Measurements from ENCODE around the gene HOXA5. TPM values are rescaled to one million over a fixed set of nuclear protein-coding genes. Genes with fewer than 3 reads are reported as not detected.

HOXA5 gene
- total RNA-seq, 1 experiment from 2014 or later = 7.5 TPM

DNA sequence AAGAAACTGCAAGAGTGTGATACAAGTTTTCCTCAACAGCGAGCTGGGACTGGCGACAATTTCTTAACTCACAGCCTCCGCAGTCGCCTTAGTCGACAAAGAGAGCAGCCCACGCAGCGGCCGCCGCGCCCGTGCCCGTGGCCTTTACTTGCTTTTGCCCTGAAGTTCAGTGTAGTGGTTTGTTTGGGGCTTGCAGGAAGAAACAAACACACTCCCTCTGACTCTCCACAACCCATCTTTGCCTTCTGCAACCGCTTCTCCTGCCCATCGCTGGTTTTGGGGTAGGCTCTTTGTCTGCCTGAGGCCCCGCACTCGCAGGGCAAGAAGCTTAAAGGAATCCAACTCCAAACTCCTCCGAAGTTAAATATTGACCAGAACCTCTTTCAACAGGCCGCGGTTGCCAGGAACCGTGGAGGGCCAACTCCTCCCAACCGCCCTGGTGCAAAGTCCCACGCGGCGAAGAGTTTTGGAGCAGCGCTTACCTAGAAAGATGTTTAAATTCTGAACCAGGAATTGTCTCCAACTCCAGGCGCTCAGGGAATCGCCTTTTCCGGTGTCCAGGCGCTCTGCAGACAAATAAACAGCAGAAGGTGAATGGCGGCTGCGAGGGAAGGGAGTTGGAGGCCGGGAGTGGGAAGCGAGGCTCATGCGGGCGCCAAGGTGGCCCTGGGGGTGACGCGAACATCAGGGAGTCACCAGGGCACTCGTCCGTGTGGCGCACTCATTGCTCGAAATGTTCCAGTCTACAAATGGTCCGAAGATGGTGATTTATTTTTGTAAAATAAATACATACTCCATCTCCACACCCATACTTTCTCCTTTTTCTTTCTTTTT, 21.2 kb downstream of the HOXA5 start:
- H3K9me2 ChIP-seq (replicated peaks; ENCODE audit: low read length) = no peaks in the 10 kb centered on the region
- H3K27ac ChIP-seq (ENCODE audit: low read length) = no peak overlapping the region
- H3K79me2 ChIP-seq (ENCODE audit: low read length) = peaks cover 24% of the 10 kb centered on the region; the same call in 1 of the 2 replicates
- no peak for DNase-seq
- TF ChIP-seq, protein P1, sequence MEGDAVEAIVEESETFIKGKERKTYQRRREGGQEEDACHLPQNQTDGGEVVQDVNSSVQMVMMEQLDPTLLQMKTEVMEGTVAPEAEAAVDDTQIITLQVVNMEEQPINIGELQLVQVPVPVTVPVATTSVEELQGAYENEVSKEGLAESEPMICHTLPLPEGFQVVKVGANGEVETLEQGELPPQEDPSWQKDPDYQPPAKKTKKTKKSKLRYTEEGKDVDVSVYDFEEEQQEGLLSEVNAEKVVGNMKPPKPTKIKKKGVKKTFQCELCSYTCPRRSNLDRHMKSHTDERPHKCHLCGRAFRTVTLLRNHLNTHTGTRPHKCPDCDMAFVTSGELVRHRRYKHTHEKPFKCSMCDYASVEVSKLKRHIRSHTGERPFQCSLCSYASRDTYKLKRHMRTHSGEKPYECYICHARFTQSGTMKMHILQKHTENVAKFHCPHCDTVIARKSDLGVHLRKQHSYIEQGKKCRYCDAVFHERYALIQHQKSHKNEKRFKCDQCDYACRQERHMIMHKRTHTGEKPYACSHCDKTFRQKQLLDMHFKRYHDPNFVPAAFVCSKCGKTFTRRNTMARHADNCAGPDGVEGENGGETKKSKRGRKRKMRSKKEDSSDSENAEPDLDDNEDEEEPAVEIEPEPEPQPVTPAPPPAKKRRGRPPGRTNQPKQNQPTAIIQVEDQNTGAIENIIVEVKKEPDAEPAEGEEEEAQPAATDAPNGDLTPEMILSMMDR (conservative IDR thresholded peaks at IDR 0.05; ENCODE audit: low read depth, low read length) = no peak
- TF ChIP-seq EZH2phosphoT487 (IDR thresholded peaks at IDR 0.05; ENCODE audit: borderline replicate concordance, low read length) = no peak
- no peak for TF ChIP-seq EZH2 (IDR thresholded peaks at IDR 0.05; ENCODE audit: low read length, unreplicated experiment)
- intact Hi-C loops (cut with micrococcal nuclease) = no loop called here
- no peaks in the 10 kb centered on the region for H3K4me1 ChIP-seq (ENCODE audit: insufficient read depth, low read length)
- ChIA-PET CTCF (no interaction called here), POLR2A (ENCODE audit: unreplicated experiment) (interaction anchor here (0.6 to 0.7 kb wide), 3 partner anchors 9 to 26 kb away, joined by 3 to 5 read pairs (median 4); no protein-coding TSS in a partner anchor)
- ATAC-seq = peak; percentile 65
- 0 out of 2 replicates have a peak overlapping the region, but pooled peaks have one; percentile 1 for H2AFZ ChIP-seq (ENCODE audit: low read length)
- no peaks in the 10 kb centered on the region for H3K9me3 ChIP-seq (ENCODE audit: low read length)
- BruUV-seq (replicated peaks) = TSS peak; percentile 36
- H3K27me3 ChIP-seq (ENCODE audit: low read length) = no peaks in the 10 kb centered on the region
- peak overlapping the region; percentile 51 for H3K9ac ChIP-seq (ENCODE audit: low read length)
- peak overlapping the region; percentile 38 for H3K4me2 ChIP-seq (ENCODE audit: low read length)
- H3F3A ChIP-seq (ENCODE audit: low read length, unreplicated experiment) = no peaks in the 10 kb centered on the region
- no peaks in the 10 kb centered on the region for H4K20me1 ChIP-seq (ENCODE audit: low read length)
- peak overlapping the region; percentile 45 for H3K4me3 ChIP-seq (ENCODE audit: low read length)
- no peaks in the 10 kb centered on the region; the same call in 1 of the 2 replicates for H3K36me3 ChIP-seq (ENCODE audit: low read depth, low read length)

DNA sequence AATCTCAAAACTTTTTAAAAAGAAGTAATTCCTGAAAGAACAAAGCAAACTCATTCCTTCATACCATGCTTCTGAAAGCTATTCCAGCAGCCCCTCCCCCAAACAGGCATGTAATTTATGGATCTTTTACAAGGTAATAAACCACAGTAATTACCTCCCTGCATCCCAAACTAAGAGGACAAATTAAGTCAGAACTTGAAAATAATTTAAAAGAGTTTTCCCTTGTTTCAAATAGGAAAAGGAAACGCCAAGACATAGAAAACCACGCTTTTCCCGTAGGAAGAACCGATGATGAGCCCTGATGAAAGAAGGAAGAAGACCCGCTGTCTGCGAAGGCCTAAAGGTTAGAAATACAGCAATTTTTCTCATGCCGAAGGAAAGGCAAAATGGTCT, 21.8 kb downstream of the HOXA5 start:
- Histone ChIP-seq H4K20me1 (ENCODE audit: low read length) (no peaks in the 10 kb centered on the region), H3K9me2 (replicated peaks; ENCODE audit: low read length) (no peaks in the 10 kb centered on the region), H3K36me3 (ENCODE audit: low read depth, low read length) (no peaks in the 10 kb centered on the region; the same call in 1 of the 2 replicates), H3K9ac (ENCODE audit: low read length) (peak overlapping the region; percentile 51), H3K79me2 (ENCODE audit: low read length) (peaks cover 30% of the 10 kb centered on the region), H3K4me2 (ENCODE audit: low read length) (peak overlapping the region; percentile 38), H3K27me3 (ENCODE audit: low read length) (no peaks in the 10 kb centered on the region), H3K4me1 (ENCODE audit: insufficient read depth, low read length) (peaks cover 2% of the 10 kb centered on the region), H3K27ac (ENCODE audit: low read length) (no peak overlapping the region), H3K9me3 (ENCODE audit: low read length) (no peaks in the 10 kb centered on the region), H2AFZ (ENCODE audit: low read length) (no peak overlapping the region), H3K4me3 (ENCODE audit: low read length) (peak overlapping the region; percentile 45), H3F3A (ENCODE audit: low read length, unreplicated experiment) (no peaks in the 10 kb centered on the region)
- ChIA-PET POLR2A (ENCODE audit: unreplicated experiment) (no interaction called here), CTCF (no interaction called here)
- TF ChIP-seq, protein P1 (conservative IDR thresholded peaks at IDR 0.05; ENCODE audit: low read depth, low read length) = no peak
- TF ChIP-seq EZH2 (IDR thresholded peaks at IDR 0.05; ENCODE audit: low read length, unreplicated experiment) (no peak), EZH2phosphoT487 (IDR thresholded peaks at IDR 0.05; ENCODE audit: borderline replicate concordance, low read length) (no peak)
- BruUV-seq (replicated peaks) = no TSS peak
- intact Hi-C loops (cut with micrococcal nuclease) = no loop called here
- ATAC-seq = no peak
- DNase-seq = no peak

All from PC-3 (cell line).